Measurements from ENCODE around the gene PCDHA7. TPM values are rescaled to one million over a fixed set of nuclear protein-coding genes. Genes with fewer than 3 reads are reported as not detected.

The PCDHA7 gene
- total RNA-seq, 6 experiments from 2014 or later = 0.09 to 0.26 (median 0.20) TPM

GRCh38 chr5:140855772-140856674 lies 22.0 kb downstream of the PCDHA7 start, which contains the start of gene PCDHA10:
PCDHA10 (plus strand) TSS chr5:140855897; CDS start chr5:140856049, 152 bp downstream.
- Mint-ChIP-seq H3K36me3 (ENCODE audit: low read depth) (peaks cover 7% of the 10 kb centered on the region; the same call in 1 of the 2 replicates), H3K9me3 (peaks cover 35% of the 10 kb centered on the region), H3K4me1 (ENCODE audit: low read depth) (no peaks in the 10 kb centered on the region), H3K4me3 (no peak within 1 kb of the TSS), H3K27ac (no peak within 1 kb of the TSS), H3K27me3 (ENCODE audit: insufficient read depth) (no peaks in the 10 kb centered on the region)
- no peak for DNase-seq
- 0 out of 2 replicates have a peak, but pooled peaks have one; percentile 20 for TF ChIP-seq CTCF (IDR thresholded peaks at IDR 0.05)

GRCh38 chr5:140857177-140857986 lies 23.3 kb downstream of the PCDHA7 start:
- Mint-ChIP-seq H3K36me3 (ENCODE audit: low read depth) (peaks cover 7% of the 10 kb centered on the region; the same call in 1 of the 2 replicates), H3K4me1 (ENCODE audit: low read depth) (no peaks in the 10 kb centered on the region), H3K9me3 (peaks cover 48% of the 10 kb centered on the region), H3K27ac (no peak overlapping the region), H3K4me3 (no peak overlapping the region), H3K27me3 (ENCODE audit: insufficient read depth) (no peaks in the 10 kb centered on the region)
- no peak for DNase-seq
- TF ChIP-seq CTCF (IDR thresholded peaks at IDR 0.05) = no peak

GRCh38 chr5:140857987-140858240 lies 23.8 kb downstream of the PCDHA7 start:
- no peak overlapping the region for H3K4me3 Mint-ChIP-seq
- no peaks in the 10 kb centered on the region for H3K27me3 Mint-ChIP-seq (ENCODE audit: insufficient read depth)
- H3K9me3 Mint-ChIP-seq = peaks cover 53% of the 10 kb centered on the region
- no peak for TF ChIP-seq CTCF (IDR thresholded peaks at IDR 0.05)
- peaks cover 7% of the 10 kb centered on the region; the same call in 1 of the 2 replicates for H3K36me3 Mint-ChIP-seq (ENCODE audit: low read depth)
- no peaks in the 10 kb centered on the region for H3K4me1 Mint-ChIP-seq (ENCODE audit: low read depth)
- H3K27ac Mint-ChIP-seq = no peak overlapping the region
- DNase-seq = no peak

GRCh38 chr5:140862441-140863295 lies 28.6 kb downstream of the PCDHA7 start:
- H3K27me3 Mint-ChIP-seq (ENCODE audit: insufficient read depth) = no peaks in the 10 kb centered on the region
- no peak for DNase-seq
- no peaks in the 10 kb centered on the region for H3K36me3 Mint-ChIP-seq (ENCODE audit: low read depth)
- no peak overlapping the region for H3K27ac Mint-ChIP-seq
- H3K9me3 Mint-ChIP-seq = peaks cover 41% of the 10 kb centered on the region
- no peaks in the 10 kb centered on the region for H3K4me1 Mint-ChIP-seq (ENCODE audit: low read depth)
- no peak for TF ChIP-seq CTCF (IDR thresholded peaks at IDR 0.05)
- H3K4me3 Mint-ChIP-seq = no peak overlapping the region
